ENCODE results near the gene CDH13.

GRCh38 chr16:83138976-83139690 is 512.4 kb downstream of the CDH13 start:
- TF ChIP-seq POLR2A (IDR thresholded peaks at IDR 0.05) (no peak), CTCF (IDR thresholded peaks at IDR 0.05) (no peak)

Measured in adrenal gland (tissue), 5 donors.